ENCODE data around the gene RUNX3.

RUNX3 gene

DNA sequence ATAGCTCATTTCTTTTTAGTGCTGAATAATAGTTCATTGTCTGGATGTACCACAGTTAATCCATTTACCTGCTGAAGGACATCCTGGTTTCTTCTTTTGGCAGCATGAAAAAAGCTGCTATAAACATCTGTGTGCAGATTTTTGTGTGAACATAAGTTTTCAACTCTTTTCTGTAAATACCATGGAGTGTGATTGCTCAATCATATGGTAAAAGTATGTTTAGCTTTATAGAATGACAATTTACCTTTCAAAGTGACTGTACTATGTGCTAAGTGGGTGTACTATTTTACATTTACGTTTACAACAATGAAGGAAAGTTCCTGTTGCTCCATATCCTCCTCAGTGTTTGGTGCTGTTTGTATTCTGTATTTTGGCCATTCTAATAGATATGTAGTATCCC, 49.0 kb downstream of the RUNX3 start:
- no peak for DNase-seq (ENCODE audit: low read depth)

DNA sequence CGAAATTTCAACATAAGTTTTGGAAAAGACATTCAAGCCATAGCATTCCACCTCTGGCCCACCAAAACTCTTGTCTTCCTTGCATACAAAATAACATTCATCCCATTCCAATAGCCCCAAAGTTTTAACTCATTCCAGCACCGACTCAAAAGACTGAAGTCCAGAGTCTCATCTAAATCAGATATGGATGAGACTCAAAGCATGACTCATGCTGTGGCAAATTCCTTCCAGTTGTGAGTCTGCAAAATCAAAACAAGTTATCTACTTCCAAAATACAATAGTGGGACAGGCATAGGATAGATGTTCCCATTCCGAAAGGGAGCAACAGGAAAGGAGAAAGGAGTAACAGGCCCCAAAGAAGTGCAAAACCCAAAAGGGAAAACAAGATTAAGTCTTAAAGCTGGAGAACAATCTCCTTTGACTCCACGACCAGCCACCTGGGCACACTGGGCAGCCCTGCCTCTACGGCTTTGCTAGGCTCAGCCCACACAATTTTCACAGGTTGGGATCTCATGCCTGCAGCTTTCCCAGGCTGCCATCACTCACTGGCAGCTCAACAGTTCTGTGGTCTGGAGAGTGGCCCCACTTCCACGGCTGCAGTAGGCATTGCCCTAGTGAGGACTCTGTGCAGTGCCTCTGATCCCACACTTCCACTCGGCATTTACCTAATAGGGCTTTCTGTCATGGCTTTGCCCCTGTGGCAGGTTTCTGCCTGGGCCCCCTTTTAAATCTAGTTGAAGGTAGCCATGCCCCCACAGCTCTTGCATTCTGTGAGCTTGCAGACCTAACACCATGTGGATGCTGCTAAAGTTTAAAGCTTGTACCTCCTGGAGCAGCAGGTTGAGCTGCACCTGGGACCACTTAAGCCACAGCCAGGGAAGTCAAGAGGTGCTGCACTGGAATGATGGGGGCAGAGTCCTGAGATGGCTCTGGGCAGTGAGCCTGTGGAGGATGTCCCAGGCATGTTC, 51.0 kb downstream of the RUNX3 start:
- no peak for DNase-seq (ENCODE audit: low read depth)

DNA sequence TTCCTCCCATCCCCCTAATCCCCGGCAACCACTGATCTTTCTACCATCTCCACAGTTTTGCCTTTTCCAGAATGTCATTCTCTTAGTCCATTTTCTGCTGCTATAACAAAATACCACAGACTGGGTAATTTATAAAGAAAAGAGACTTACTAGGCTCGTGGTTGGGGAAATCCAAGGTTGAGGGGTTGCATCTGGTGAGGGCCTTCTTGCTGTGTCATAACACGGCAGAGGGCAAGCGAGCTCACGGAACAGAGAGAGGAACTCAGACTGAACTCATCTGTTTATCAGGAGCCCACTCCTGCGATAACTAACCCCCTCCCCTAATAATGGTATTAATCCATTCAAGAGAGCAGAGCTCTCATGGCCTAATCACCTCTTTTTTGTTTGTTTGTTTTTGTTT, 52.0 kb downstream of the RUNX3 start:
- no peak for DNase-seq (ENCODE audit: low read depth)

DNA sequence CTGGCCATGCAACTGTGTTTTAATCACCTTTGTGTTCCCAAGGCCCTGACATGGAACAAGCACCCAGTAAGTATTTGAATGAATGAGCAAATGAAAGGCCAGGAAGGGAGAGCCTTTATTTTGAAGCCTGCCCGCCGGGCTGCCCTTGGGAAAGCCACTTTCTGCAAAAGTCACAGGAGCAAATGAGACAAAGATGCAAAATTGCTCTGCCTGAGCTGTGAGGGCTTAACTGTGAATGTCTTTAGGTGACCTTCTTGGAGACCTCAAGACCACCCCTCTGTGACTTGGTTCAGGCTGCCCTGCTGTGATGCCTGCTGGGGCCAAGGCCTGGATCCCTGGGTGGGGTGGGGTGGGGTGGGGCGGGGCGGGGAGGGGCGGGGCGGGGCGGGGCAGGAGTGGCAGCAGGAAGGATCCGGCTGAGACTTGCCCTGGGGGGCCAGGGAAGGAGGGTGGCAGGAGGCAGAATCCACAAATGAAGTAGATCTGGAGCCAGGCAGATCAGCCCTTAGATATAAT, 54.0 kb downstream of the RUNX3 start:
- DNase-seq (ENCODE audit: low read depth): no peak

DNA sequence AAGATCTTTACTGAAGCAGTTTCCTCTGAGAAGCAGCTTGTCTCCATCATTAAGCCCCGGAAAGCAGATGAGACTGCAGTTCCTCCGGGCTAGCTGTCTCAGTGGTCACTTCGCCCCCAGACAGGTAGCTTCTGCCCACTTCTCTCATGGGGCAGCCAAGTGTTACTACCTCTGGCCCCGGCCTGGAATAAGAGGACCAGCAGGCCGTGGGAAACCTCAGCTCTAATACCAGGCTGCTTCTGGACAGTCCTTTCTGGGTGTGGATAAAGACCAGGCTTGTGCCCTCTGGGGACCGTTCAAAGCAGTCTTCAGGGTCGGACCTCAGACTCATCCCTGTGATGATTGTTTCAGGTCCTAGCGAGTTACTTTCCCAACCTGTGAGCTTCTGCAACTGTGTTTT, 54.8 kb downstream of the RUNX3 start:
- no peak for DNase-seq (ENCODE audit: low read depth)

DNA sequence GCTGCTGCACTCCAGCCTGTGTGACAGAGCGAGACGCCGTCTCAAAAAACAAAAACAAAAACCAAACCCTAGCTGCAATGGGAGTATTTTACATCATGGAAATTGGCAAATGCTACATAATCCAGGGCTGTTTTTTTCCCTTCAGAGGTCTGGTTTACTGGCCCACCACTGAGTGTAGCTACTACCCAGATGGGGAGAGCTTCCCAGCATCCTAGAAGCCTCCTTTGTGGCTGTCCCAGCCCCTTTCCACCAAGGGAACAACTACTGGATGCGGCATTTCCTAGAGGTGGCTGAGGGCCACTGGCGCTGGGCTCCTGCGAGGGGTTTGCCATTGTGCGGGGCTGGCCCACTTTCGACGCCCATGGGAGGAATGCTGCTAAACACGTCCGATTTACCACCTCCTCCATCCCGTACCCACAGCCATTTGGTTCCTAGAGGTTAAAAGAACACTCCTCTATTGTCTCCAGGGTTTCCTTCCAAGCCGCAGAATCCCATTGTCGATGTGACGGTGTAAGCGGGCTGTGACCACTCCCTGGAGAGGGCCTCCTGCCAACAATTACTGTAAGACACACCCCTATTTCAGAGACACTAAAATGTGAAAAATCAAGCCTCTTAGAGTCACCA, 55.4 kb downstream of the RUNX3 start:
- DNase-seq (ENCODE audit: low read depth): no peak

DNA sequence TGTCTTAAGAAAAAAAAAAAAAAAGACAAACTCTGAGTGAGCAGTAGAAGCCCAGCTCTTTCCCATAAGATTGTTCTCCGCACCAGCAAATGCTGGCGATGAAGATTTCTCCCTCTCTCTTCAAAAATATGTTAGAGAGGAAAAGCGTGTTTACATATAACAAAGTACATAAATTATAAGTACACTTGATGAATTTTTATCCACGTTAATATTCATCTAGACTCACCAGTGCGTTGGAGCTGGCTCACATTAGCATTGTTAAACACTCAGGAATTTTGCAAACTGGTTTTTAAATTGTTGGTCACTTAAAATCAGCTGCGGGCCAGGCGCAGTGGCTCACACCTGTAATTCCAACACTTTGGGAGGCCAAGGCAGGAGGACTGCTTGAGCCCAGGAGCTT, 56.0 kb downstream of the RUNX3 start:
- DNase-seq (ENCODE audit: low read depth): no peak

DNA sequence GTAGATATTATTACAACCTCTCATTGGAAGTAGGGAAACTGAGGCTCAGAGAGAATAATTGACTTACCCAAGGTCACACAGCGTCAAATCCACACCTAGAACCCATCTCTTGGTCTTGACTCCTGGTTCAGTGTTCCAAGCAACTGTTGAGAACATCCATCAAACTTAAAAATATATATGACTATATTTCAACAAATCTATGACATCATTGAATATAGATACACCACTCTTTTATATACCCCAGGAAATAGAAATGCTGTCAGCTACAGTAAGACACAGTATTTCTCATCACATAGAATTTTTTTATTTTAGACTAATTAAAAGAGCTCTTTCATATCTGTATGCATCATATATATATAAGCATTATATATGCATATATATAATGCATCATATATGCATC, 56.9 kb downstream of the RUNX3 start:
- no peak for DNase-seq (ENCODE audit: low read depth)

DNA sequence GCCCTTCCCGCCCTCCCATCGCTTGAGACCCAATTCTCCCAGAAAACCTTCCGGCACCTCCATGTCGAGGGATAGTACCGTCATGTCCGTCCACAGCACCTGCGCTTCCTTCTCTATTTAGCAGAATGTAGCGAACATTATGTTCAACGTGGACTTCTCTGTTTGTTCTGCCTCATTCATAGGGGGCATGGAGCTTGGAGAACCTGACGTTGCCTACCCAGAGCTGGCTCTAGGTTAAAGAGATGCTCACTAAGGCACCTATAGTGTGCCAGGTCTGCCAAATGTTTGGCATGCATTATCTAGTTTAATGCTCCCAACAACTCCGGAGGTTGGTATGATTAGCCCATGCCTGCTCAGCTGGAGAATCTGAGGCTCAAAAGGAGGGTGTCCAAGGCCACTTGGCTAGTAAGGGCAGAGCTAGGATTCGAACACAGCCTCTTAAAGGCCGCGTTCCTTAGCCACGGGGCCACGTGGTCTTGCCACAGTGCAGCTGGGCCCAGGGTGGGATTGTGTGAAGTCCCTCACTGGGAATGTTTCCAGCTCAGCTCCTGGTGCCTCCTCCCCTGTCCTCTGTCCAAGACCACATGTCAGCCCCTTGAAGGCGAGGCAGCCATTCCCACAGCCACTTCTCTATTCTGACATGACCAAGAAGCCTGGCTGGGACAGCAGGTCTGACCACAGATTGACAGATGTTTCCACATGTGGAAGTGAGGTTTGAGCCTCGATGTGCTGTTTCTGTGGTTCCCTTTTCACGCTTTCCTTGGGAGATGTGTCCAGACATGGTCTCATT, 57.8 kb downstream of the RUNX3 start:
- no peak for DNase-seq (ENCODE audit: low read depth)

DNA sequence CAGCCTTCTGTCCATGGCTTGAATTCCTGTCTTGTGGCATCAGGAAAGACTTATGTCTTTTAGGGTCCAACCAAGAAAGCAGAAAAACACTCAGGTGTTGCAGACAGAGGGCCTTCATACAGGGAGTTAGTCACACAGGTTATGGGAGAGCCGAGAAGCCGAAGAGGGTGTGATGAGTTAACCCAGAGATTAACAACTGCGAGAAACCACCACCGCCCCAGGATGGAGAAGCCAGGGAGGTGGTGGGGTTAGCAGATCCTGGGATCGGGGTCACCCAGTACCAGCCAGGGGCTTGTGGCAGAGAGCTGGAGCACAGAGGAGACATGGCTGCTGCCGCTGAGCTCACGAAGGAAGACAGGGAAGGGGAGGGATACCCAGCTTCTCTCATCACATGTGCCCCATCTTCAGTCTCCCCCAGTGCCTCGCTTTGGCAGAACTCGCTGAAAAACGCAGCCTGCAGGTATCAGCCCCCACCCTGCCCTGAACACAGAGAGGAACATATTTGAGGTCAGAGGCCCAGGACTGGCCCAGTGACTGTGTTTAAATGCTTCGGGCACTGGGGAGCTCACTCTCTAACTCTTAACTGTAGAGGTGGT, 58.7 kb downstream of the RUNX3 start:
- DNase-seq (ENCODE audit: low read depth): no peak

DNA sequence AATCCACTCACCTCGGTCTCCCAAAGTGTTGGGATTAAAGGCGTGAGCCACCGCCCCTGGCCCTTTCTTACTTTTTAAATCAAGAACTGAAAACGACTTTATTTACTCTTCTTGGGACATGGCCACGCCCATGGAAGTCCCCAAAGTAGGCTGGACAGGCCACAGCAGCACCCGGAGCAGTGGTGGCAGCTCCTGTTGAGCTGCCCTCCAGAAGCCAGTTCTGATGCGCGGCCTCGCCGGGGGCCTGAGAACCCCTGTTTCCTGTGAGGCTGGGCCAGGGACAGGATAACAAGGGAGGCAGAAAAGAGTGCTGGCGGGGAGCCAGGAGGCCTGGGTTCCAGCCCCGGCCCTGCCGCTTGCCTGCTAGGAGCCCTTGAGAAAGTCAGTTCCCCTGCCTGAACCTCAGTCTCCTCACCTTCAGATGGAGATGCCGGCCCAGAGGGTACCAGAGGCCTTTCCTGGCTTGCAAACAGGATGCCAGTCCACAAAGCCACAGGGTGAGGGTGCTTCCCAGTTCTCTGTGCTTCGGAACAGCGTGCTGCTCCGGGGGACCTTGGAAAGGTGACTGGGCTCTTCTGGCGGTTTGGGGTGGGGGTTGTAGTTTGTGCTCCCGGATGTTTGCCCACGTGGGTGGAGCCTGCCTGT, 59.4 kb downstream of the RUNX3 start:
- DNase-seq (ENCODE audit: low read depth): no peak

DNA sequence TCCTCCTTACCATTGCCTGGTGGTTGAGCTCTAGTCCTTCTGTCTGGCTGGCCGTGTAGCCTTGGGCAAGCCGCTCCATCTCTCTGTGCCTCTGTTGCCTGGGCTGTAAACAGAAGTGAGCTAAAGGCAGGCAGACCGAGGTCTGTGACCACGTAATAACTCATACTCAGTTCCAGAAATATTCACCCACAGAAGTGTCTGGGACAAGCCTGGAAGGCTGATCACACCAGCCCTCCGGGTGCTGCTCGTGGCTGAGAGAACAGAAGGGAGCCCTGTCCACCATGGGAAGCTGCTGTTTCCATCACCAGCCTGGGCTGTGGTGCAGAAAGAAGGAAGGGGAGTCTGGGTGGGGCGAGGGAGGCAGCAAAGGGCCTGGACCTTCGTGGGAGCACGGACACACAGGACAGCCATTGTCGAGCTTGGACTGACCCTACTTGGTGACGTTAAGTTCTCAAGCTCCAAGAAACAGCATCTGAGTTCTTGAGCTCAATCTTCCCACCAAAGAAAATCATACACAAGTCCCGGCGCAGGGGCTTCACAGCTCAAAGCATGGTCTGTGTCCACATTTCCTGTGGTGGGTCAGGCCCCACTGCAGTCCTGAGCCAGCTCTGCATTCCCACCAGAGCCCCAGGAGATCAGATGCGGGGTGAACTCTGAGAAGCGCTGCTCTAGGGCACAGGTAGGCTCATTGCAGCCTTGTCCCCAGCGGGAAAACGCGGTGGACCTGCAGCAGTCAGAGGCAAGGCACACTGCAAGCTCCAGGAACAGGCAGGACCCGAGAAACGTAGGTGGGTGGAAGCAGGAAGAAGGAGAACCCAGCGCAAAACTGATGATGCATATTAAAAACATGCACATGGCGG, 61.8 kb downstream of the RUNX3 start:
- DNase-seq (ENCODE audit: low read depth): no peak

DNA sequence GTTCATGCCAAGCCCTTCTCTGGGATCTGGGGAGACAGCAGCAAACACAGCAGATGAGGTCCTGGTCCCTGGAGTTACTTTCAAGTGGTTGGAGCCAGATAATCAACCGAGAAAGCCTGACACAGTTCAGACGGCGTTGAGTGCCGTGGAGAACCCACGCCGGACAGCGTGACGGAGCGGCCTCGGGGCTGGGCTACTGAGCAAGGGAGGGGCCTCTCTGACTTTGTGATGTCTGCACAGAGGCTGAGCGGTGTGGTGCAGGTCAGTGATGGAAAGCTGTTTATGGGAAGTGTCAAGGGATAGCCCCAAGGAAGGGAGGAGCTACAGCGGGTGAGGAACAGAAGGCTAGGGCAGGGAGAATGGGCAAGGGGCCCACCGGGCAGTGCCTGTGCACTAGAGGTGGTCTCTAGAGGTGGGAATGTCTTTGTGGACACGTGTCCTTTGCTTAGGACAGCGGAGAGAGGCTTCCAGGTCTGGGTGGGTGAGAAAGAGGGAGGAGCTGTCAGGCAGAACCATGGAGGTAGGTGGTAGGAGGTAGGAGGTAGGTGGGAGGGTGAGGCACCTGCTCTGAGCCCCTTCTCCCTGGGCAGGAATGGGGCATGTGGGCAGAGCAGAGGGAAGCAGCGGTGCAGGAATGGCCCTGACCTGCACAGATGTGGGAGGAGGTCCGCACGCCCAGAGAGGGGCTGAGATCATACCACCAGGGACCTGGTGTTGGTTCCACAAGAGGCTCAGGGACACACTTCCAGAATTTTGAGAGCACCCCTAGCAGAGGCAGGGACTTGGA, 62.8 kb downstream of the RUNX3 start:
- DNase-seq (ENCODE audit: low read depth): no peak

DNA sequence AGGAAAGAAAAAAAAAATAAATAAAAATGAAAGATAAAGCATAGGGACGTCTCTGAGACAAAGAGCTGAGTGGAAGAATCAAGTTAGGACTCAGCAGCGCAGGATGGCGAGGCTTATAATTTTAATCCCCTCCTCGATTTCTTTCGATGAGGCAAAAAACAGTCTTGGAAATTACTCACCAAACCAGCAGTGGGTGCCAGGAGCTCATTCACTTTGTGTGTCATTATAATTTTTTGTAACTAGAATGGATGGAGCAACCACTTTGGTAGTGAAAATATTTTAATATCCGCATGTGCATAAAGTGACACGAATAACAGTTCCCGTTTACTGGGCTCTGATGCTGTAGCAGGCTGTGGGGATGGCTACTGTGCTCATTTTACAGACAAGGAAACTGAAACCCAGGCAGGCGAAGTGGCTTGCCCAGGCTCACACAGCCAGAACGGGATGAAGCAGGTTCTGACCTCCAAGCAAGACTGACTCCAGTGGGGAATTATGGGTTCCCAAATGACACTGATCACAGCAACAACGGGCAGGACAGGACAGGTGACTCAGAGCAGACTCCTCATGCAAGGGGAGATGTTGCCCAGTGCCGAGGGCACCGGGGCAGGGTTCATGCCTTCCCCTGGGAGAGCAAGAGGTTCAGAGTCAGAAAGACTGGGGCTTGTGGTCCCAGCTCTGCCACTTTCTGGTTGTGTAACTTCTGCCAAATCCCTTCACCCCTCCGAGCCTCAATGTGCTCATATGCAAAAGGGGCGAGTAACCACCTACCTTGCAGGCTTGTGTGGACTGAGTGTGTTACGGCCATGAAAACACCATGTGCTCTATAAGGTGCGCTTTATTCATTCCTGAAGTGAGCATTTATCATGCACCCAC, 63.6 kb downstream of the RUNX3 start:
- DNase-seq (ENCODE audit: low read depth): no peak

DNA sequence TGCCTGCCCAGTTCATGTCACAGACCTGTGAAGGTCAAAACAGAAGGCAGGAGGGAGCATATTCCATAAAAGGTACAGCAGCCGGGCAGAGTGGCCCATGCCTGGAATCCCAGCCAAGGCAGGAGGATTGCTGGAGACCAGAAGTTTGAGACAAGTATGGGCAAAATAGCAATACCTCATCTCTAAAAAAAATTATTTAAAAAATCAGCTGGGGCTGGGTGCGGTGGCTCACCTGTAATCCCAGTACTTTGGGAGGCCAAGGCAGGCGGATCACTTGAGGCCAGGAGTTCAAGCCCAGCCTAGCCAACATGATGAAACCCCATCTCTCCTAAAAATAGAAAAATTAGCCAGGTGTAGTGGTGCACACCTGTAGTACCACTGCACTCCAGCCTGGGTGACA, 64.5 kb downstream of the RUNX3 start:
- no peak for DNase-seq (ENCODE audit: low read depth)

DNA sequence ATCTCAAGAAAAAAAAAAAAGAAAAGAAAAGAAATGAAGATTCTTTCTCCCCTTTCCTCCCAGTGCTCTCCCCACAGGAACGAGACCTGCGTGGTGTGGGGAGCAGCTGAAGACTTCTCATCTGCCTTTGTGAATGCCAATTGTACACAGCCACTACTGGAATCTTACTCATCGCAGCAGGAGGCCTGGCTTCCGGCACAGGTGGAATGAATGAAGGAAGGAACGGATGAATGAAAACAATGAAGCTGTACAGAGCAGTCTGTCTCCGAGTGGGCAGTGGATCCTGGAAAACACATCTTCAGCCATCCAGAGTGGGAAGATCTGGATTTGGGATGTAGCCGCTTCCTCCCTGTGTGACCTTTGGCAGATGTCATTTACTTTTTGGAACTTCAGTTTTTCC, 64.9 kb downstream of the RUNX3 start:
- DNase-seq (ENCODE audit: low read depth): no peak

DNA sequence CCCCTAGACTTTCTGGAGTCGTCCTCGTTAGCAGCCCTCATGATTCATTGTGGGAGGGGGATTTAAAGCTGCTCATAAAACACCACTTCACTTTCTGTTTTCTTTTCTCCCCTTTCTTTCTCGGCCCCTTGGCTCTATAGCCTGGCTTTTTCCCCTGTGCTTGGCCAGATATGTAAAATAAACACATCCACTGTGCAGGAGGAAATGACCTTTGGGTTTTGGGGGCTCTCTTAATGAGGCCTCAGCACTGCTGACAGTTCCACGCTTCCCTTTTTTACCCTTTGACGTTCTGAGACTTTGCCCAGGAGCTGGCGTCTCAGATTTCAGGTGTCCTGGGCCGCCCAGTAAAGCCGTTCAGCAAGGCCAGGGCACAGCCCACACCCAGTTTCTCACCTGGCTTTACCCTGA, 65.7 kb downstream of the RUNX3 start:
- DNase-seq (ENCODE audit: low read depth): no peak

DNA sequence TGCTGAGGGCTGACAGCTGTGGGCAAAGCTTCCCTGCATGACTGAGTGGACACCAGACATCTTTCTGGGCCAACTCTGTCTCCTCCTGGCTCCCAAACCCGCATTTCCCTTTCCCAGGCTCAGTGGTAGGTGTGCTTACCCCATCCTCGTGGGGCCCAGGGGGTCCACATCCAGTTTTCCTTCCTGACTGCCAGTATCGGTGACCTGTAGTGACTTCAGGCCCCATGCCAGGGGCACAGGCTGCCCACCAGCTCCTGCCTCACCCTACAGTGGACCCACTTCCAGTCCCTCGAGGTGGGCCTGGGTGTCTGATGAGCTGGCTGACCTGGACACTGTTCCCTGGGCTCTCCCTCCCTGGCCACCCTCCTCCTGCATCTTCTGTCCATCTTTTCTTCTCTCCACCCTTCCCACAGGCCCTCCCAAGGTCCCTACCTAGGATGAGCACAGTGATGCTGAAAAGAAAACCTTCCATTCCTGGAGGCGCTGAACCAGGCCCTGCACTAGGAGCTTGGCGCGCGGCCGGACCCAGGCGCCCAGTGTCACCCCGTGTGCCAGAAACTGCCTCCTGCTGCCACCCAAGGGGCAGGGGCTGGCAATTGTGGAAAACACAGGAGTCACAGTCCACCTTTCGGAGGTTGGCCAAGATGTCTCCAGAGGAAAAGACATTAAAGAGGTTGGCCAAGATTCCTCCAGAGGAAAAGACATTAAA, 67.1 kb downstream of the RUNX3 start:
- DNase-seq (ENCODE audit: low read depth): no peak
